Cardiac fibroblast (primary cell): ENCODE data around the gene RAVER2.

ENCODE experiments used
- DNase-seq, 2 donors: peaks; one replicate each; pipeline versions ENCODE4 v3.0.0 to v3.0.0-alpha.2; 2010; ENCODE audit warnings: low read depth in 2 of 2
- H3K4me3 ChIP-seq, 2 donors: replicated peaks in 1 of 2; 1 replicate in 1 of 2; 2 replicates in 1 of 2; pipeline ENCODE4 v1.5.1; 2011; ENCODE audit warnings: low read depth in 2 of 2, low read length in 2 of 2, mild to moderate bottlenecking in 2 of 2, moderate library complexity in 1 of 2
- TF ChIP-seq, protein P1 (sequence below): IDR thresholded peaks from one replicate; pipeline ENCODE4 v1.5.1; 2011; ENCODE audit warnings: low read depth, mild to moderate bottlenecking, low read length, inconsistent platforms

The RAVER2 gene

GRCh38 chr1:64848803-64849202 lies 103.9 kb downstream of the RAVER2 start:
- TF ChIP-seq, protein P1, sequence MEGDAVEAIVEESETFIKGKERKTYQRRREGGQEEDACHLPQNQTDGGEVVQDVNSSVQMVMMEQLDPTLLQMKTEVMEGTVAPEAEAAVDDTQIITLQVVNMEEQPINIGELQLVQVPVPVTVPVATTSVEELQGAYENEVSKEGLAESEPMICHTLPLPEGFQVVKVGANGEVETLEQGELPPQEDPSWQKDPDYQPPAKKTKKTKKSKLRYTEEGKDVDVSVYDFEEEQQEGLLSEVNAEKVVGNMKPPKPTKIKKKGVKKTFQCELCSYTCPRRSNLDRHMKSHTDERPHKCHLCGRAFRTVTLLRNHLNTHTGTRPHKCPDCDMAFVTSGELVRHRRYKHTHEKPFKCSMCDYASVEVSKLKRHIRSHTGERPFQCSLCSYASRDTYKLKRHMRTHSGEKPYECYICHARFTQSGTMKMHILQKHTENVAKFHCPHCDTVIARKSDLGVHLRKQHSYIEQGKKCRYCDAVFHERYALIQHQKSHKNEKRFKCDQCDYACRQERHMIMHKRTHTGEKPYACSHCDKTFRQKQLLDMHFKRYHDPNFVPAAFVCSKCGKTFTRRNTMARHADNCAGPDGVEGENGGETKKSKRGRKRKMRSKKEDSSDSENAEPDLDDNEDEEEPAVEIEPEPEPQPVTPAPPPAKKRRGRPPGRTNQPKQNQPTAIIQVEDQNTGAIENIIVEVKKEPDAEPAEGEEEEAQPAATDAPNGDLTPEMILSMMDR = no peak

DNA sequence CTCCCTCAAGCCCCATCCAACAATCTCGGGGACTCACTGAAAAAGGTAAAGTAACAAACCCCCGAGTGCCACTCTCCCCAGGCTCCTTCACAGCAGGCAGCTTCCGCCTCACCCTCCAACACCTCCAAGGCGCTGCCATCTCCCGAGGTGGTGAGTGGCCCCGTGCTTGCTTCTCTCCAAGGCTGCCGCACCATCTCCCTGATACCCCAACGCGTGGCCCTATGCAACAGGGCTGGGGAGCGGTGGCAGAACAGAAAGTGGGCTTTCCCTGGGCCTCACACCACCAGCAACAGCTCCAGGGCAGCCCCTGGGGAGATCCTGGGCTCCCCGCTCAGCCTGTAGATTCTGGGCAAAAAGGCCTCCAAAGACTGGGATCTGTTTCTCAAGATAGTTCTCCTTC lies 105.1 kb downstream of the RAVER2 start:
- TF ChIP-seq, protein P1 = no peak
- no peak overlapping the region for H3K4me3 ChIP-seq
- DNase-seq = no peak

More at GRCh38 chr1:64848803-64849202, 103.9 kb downstream of the RAVER2 start:
- DNase-seq = no peak
- no peak overlapping the region for H3K4me3 ChIP-seq

DNA sequence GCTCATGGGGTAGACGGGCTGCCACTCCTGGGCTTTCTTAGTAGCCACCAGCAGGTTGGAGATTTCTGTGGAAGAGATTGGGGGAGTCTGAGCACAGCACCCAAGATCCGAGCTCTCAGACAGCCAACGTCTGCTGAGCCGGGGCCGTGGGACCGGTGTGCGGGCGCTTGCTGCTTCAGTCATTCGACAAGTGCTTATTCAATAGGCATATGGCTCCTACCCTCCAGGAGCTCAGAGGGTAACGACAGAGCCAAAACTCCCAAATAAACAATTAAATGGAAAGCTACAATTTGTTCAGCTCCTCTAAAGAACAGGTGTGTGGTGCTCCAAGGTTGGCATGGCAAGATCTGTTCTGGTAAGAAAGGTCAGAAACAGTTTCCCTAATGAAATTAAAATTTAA lies 106.0 kb downstream of the RAVER2 start:
- TF ChIP-seq, protein P1 = no peak
- no peak for DNase-seq
- H3K4me3 ChIP-seq = no peak overlapping the region

DNA sequence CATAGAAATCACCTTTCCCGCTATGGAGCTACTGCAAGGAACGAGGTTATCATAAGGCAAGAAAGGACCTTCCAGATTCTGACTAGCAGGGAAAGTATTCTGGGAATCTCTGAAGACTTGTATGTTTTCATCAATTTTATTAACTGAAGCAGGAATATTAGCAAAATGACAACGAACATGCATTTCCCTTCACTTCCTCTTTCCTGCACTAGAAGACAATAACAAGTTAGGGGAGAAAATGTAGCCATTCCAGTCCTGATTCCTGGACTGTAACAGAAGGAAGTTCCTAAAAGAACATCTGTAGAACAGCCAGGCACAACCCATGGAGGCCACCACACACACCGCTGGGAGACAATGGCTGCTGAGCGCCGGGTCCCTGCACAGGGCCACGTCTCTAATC lies 106.8 kb downstream of the RAVER2 start:
- TF ChIP-seq, protein P1 = no peak
- H3K4me3 ChIP-seq = no peak overlapping the region
- DNase-seq = no peak

DNA sequence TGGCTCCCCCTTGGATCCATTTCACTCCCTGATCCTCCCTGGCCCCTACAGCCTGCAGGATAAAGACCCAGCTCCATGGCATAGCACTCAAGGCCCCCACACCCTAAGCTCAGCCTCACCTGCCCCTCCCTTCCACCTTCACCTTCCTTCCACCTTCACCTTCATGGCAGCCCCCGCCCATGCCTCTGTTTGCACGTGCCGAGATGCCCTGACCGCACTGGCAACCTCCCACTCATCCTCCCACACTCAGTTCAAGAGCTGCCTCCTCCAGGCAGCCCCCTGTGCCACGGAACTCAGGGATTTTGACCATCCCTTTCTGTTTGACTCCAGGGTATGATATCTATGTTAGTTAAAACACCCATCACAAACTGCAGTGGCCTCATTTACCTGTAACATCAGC lies 109.8 kb downstream of the RAVER2 start:
- TF ChIP-seq, protein P1 = no peak
- no peak for DNase-seq
- no peak overlapping the region for H3K4me3 ChIP-seq

- DNase-seq = no peak
- H3K4me3 ChIP-seq = no peak overlapping the region
- TF ChIP-seq, protein P1 = no peak
Observed at GRCh38 chr1:64855557-64855956, 110.7 kb downstream of the RAVER2 start.

DNA sequence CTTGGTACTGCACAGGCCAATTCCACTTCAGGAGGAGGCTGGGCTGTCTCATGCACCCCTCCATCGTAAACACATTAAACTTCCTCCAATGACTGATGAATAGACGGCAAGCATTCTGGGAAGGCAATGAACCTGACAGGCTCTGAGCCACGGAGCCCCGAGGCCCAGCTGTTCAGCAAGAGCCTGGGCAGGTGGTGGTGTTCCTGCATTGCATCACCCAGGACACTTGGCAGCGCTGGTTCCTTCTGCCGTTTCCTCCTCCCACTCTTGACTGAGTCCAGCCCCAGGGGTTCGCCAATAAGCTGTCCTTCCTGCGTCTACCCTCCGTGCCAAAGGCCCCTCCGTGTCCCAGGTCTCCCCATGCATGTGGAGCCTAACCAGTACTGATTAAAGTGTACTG lies 111.7 kb downstream of the RAVER2 start:
- TF ChIP-seq, protein P1 = no peak
- no peak overlapping the region for H3K4me3 ChIP-seq
- peak; percentile 16 to 21 for DNase-seq
